OCI-LY1 (cell line): ENCODE data around the gene FRMD4A.

Experiments used
- CTCF ChIP-seq: fragments of 200-600 bp; sonication (generic), shearing (Covaris generic); IDR thresholded peaks from 2 replicates; pipeline ENCODE4 v1.5.1; 2017; ENCODE audit warnings: mild to moderate bottlenecking, antibody characterized with exemption, low read length, moderate library complexity, mixed read lengths
- EZH2 ChIP-seq: fragments of 200-600 bp; sonication (generic), shearing (Covaris generic); IDR thresholded peaks from 2 replicates; pipeline ENCODE4 v1.8.0; 2017; ENCODE audit warnings: borderline replicate concordance, mixed run types, mild to moderate bottlenecking, antibody characterized with exemption, low read length, moderate library complexity, mixed read lengths

DNA sequence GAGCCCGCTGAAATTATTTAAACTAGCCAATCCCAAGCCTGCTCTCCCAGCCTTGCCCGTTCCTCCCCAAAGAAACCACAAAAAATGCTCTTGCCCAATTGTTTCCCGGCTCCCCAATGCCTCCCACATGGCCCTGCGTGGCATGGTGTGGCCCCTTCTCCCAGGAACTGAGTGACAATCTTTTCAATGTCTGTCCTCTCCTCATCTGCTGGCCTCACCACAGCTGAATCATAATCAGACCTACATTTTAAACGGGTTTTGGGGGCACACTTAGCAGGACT, 542.5 kb downstream of the FRMD4A start:
- TF ChIP-seq CTCF (no peak), EZH2 (no peak)
